Fibroblast of pulmonary artery (primary cell): ENCODE measurements around the gene LAMP1.
"Not testable (repeated sequence)": the region's sequence is repeated elsewhere in the genome, so short reads cannot be mapped to it uniquely, and the experiment has no call there.

Experiments used
- DNase-seq: peaks from one replicate; pipeline ENCODE4 v3.0.0-alpha.2; 2010; ENCODE audit warnings: low read depth
- H3K4me3 ChIP-seq: replicated peaks from 2 replicates; pipeline ENCODE4 v1.5.1; 2011; ENCODE audit warnings: low read depth, mild to moderate bottlenecking, control low read depth, low read length, moderate library complexity
- TF ChIP-seq, protein P1 (sequence below): IDR thresholded peaks from 2 replicates; pipeline ENCODE4 v1.5.1; 2011; ENCODE audit warnings: mild to moderate bottlenecking, control low read depth, low read length, inconsistent platforms; ENCODE audit errors: missing control alignments

LAMP1 gene

DNA sequence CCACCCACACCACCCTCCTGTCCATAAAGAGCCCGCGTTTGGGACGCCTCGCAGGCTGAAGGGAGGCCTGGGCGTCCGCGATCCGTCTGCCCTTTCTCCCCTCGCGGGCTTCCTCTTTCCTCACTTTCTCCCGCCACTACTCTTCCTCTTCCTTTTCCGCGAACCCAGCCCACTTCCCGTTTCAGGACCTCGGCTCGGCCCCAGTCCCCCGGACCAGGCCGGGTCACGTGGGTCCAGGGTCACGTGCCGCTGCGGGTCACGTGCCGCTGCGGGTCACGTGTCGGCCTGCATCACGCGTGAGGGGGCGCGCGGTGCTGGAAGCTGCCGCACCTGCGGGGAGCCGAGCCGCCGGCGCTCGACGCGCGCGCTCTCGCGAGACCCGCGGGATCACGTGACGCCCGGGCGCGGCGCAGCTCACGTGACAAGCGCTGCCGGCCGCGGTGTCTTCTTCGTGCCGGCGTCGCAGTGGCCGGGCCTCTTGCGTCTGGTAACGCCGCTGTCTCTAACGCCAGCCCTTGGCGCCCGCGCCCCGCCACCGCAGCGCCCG lies at the start of gene LAMP1:
LAMP1 (plus strand) TSS at position 417 of the 547 bp plus-strand sequence. CDS start 196 bp downstream, outside the sequence.
- TF ChIP-seq, protein P1, sequence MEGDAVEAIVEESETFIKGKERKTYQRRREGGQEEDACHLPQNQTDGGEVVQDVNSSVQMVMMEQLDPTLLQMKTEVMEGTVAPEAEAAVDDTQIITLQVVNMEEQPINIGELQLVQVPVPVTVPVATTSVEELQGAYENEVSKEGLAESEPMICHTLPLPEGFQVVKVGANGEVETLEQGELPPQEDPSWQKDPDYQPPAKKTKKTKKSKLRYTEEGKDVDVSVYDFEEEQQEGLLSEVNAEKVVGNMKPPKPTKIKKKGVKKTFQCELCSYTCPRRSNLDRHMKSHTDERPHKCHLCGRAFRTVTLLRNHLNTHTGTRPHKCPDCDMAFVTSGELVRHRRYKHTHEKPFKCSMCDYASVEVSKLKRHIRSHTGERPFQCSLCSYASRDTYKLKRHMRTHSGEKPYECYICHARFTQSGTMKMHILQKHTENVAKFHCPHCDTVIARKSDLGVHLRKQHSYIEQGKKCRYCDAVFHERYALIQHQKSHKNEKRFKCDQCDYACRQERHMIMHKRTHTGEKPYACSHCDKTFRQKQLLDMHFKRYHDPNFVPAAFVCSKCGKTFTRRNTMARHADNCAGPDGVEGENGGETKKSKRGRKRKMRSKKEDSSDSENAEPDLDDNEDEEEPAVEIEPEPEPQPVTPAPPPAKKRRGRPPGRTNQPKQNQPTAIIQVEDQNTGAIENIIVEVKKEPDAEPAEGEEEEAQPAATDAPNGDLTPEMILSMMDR: no peak
- DNase-seq: peak; percentile 98
- peak within 1 kb of the TSS; percentile 96 for H3K4me3 ChIP-seq

DNA sequence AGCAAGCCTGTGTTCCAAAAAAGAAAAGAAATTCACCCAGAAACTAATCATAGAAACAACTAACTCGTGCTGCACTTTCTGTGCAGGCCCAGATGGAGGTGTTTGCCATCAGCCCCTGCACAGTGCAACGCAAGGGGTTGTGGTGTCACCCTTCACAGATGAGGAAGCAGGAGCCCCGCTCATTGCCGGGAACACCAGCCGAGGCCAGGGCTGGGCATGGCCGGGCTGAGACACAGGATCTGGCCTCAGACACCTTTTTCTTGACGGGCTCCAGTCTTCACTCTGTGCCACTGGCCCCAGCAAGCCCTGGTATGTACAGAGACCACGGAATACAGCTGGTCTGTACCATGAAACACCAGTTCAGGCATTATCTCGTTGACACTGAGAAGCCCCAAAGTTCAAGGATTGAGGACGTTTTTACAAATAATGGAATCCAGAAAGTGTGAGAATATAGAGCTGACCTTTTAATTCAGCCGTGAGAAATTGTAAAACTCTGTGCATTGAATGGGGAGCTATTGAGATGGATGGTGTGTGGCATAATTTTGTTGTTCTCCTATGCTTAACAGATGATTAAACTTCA lies 44.4 kb upstream of the LAMP1 start:
- no peak overlapping the region for H3K4me3 ChIP-seq
- TF ChIP-seq, protein P1: no peak
- DNase-seq: no peak

GRCh38 chr13:113257908-113258307 lies 39.1 kb upstream of the LAMP1 start:
- DNase-seq, H3K4me3 ChIP-seq: not testable (repeated sequence)

- TF ChIP-seq, protein P1: no peak
- no peak for DNase-seq
- H3K4me3 ChIP-seq: no peak overlapping the region
These were observed 38.6 kb upstream of the LAMP1 start for GRCh38 chr13:113258321-113259054.

DNA sequence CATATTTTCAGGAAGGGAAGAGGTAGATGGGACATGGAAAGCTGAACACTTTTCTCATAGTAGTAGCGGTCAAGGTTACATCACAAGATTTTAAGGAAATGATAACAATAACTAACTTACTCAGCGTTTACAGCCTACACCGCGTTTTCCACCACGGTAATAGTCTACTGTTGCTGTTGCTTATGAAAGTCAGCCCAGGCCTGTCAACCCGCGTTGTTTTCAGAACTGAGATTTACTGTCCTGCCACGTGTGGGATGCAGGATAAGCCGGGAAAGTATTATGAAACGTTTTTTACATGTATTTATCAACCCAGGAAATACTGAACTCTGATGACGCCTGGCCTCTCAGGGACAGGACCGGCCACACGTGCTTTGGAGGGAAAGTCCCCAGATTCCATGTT lies 36.0 kb upstream of the LAMP1 start:
- H3K4me3 ChIP-seq: no peak overlapping the region
- DNase-seq: no peak
- TF ChIP-seq, protein P1: no peak

GRCh38 chr13:113263016-113263415 lies 34.0 kb upstream of the LAMP1 start:
- DNase-seq, H3K4me3 ChIP-seq: not testable (repeated sequence)

- no peak for DNase-seq
- H3K4me3 ChIP-seq: no peak overlapping the region
- TF ChIP-seq, protein P1: no peak
These were observed 29.2 kb upstream of the LAMP1 start for GRCh38 chr13:113267642-113268405.
